HL-60 (cell line): ENCODE results near the gene PRDX1.

Experiments used
- POLR2AphosphoS5 ChIP-seq: IDR thresholded peaks from 2 replicates; pipeline ENCODE4 v1.6.1; 2012; ENCODE audit warnings: low read depth
- TF ChIP-seq, protein P1 (sequence below): IDR thresholded peaks from one replicate; pipeline ENCODE4 v1.5.1; 2011; ENCODE audit warnings: low read length, control low read depth, inconsistent platforms; ENCODE audit not compliant: insufficient read depth
- TF ChIP-seq, protein P2 (sequence below): IDR thresholded peaks from 2 replicates; pipeline ENCODE4 v1.6.1; 2012; ENCODE audit warnings: low read depth; ENCODE audit not compliant: insufficient replicate concordance

DNA sequence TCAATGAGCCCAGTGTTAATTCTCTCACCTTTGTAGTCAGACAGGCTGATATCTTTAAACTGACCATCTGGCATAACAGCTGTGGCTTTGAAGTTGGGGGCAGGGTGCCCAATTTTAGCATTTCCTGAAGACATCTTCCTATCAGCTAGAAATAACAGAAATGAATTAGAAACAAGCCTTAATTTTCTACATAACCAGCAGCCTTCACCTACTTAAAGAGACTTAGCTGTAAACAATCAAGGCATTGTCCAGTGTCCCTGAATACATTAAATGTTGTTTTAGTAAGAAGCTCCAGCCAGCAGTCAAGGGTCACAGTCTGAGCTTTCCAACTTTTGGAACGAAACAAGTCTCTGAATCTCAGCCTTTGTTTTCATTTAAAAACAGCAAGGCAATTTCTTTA lies 2.8 kb downstream of the PRDX1 start:
- TF ChIP-seq, protein P1, sequence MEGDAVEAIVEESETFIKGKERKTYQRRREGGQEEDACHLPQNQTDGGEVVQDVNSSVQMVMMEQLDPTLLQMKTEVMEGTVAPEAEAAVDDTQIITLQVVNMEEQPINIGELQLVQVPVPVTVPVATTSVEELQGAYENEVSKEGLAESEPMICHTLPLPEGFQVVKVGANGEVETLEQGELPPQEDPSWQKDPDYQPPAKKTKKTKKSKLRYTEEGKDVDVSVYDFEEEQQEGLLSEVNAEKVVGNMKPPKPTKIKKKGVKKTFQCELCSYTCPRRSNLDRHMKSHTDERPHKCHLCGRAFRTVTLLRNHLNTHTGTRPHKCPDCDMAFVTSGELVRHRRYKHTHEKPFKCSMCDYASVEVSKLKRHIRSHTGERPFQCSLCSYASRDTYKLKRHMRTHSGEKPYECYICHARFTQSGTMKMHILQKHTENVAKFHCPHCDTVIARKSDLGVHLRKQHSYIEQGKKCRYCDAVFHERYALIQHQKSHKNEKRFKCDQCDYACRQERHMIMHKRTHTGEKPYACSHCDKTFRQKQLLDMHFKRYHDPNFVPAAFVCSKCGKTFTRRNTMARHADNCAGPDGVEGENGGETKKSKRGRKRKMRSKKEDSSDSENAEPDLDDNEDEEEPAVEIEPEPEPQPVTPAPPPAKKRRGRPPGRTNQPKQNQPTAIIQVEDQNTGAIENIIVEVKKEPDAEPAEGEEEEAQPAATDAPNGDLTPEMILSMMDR, result no peak
- TF ChIP-seq POLR2AphosphoS5, result no peak
- TF ChIP-seq, protein P2, sequence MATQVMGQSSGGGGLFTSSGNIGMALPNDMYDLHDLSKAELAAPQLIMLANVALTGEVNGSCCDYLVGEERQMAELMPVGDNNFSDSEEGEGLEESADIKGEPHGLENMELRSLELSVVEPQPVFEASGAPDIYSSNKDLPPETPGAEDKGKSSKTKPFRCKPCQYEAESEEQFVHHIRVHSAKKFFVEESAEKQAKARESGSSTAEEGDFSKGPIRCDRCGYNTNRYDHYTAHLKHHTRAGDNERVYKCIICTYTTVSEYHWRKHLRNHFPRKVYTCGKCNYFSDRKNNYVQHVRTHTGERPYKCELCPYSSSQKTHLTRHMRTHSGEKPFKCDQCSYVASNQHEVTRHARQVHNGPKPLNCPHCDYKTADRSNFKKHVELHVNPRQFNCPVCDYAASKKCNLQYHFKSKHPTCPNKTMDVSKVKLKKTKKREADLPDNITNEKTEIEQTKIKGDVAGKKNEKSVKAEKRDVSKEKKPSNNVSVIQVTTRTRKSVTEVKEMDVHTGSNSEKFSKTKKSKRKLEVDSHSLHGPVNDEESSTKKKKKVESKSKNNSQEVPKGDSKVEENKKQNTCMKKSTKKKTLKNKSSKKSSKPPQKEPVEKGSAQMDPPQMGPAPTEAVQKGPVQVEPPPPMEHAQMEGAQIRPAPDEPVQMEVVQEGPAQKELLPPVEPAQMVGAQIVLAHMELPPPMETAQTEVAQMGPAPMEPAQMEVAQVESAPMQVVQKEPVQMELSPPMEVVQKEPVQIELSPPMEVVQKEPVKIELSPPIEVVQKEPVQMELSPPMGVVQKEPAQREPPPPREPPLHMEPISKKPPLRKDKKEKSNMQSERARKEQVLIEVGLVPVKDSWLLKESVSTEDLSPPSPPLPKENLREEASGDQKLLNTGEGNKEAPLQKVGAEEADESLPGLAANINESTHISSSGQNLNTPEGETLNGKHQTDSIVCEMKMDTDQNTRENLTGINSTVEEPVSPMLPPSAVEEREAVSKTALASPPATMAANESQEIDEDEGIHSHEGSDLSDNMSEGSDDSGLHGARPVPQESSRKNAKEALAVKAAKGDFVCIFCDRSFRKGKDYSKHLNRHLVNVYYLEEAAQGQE, result no peak
